ENCODE data around the gene TRPV2. TPM values are rescaled to one million over a fixed set of nuclear protein-coding genes. Genes with fewer than 3 reads are reported as not detected.

TRPV2 gene
- total and polyA plus RNA-seq, 4 donors, result 2.9 to 9.3 (median 4.6) TPM

- no peaks in the 10 kb centered on the region for H3K27me3 ChIP-seq (ENCODE audit: control insufficient read depth in 4 of 4, insufficient read depth in 4 of 4, low read length in 3 of 4)
- H3K4me3 ChIP-seq (ENCODE audit: low read depth in 1 of 3, low read length in 3 of 3), result no peak overlapping the region
- peak; percentile 27 for TF ChIP-seq FOXA2 (IDR thresholded peaks at IDR 0.05)
- no peak for TF ChIP-seq ZBTB33 (IDR thresholded peaks at IDR 0.05)
- peak overlapping the region; percentile 7 to 71 for H3K9ac ChIP-seq (ENCODE audit: low read depth in 1 of 2, low read length in 2 of 2)
- H3K4me1 ChIP-seq (ENCODE audit: control insufficient read depth in 4 of 4, insufficient read depth in 4 of 4, low read length in 3 of 4), result peaks cover 0 to 22% (median 13%) of the 10 kb centered on the region in 4 donors
- H3K9me3 ChIP-seq (ENCODE audit: control insufficient read depth in 4 of 4, low read length in 3 of 4), result no peaks in the 10 kb centered on the region
- 69% methylated on average over 17 of the region's 17 CpGs for WGBS
- peaks cover 0 to 13% (median 3%) of the 10 kb centered on the region in 4 donors for H3K36me3 ChIP-seq (ENCODE audit: control insufficient read depth in 4 of 4, insufficient read depth in 3 of 4, low read depth in 1 of 4, low read length in 3 of 4)
- DNase-seq (ENCODE audit: low spot score), result peak; percentile 57
- peak overlapping the region; percentile 87 to 90 for H3K27ac ChIP-seq (ENCODE audit: low read depth in 1 of 2, low read length in 2 of 2)
These were observed 36.6 kb upstream of the TRPV2 start for GRCh38 chr17:16378636-16379282.

- Histone ChIP-seq H3K36me3 (ENCODE audit: control insufficient read depth in 4 of 4, insufficient read depth in 3 of 4, low read depth in 1 of 4, low read length in 3 of 4) (peaks cover 0 to 13% (median 3%) of the 10 kb centered on the region in 4 donors), H3K27ac (ENCODE audit: low read depth in 1 of 2, low read length in 2 of 2) (peak overlapping the region; percentile 96 to 98), H3K4me1 (ENCODE audit: control insufficient read depth in 4 of 4, insufficient read depth in 4 of 4, low read length in 3 of 4) (peaks cover 0 to 25% (median 13%) of the 10 kb centered on the region in 4 donors), H3K9me3 (ENCODE audit: control insufficient read depth in 4 of 4, low read length in 3 of 4) (no peaks in the 10 kb centered on the region), H3K9ac (ENCODE audit: low read depth in 1 of 2, low read length in 2 of 2) (no peak overlapping the region), H3K4me3 (ENCODE audit: low read depth in 1 of 3, low read length in 3 of 3) (no peak overlapping the region), H3K27me3 (ENCODE audit: control insufficient read depth in 4 of 4, insufficient read depth in 4 of 4, low read length in 3 of 4) (no peaks in the 10 kb centered on the region)
- no peak for DNase-seq (ENCODE audit: low spot score)
- TF ChIP-seq HNF4G (IDR thresholded peaks at IDR 0.05) (no peak), SP1 (IDR thresholded peaks at IDR 0.05) (no peak), CTCF (IDR thresholded peaks at IDR 0.05; ENCODE audit: low read depth, low read length, missing input control) (no peak), NR2F2 (IDR thresholded peaks at IDR 0.05) (no peak), FOXA1 (IDR thresholded peaks at IDR 0.05) (no peak)
- TF ChIP-seq, protein P1, sequence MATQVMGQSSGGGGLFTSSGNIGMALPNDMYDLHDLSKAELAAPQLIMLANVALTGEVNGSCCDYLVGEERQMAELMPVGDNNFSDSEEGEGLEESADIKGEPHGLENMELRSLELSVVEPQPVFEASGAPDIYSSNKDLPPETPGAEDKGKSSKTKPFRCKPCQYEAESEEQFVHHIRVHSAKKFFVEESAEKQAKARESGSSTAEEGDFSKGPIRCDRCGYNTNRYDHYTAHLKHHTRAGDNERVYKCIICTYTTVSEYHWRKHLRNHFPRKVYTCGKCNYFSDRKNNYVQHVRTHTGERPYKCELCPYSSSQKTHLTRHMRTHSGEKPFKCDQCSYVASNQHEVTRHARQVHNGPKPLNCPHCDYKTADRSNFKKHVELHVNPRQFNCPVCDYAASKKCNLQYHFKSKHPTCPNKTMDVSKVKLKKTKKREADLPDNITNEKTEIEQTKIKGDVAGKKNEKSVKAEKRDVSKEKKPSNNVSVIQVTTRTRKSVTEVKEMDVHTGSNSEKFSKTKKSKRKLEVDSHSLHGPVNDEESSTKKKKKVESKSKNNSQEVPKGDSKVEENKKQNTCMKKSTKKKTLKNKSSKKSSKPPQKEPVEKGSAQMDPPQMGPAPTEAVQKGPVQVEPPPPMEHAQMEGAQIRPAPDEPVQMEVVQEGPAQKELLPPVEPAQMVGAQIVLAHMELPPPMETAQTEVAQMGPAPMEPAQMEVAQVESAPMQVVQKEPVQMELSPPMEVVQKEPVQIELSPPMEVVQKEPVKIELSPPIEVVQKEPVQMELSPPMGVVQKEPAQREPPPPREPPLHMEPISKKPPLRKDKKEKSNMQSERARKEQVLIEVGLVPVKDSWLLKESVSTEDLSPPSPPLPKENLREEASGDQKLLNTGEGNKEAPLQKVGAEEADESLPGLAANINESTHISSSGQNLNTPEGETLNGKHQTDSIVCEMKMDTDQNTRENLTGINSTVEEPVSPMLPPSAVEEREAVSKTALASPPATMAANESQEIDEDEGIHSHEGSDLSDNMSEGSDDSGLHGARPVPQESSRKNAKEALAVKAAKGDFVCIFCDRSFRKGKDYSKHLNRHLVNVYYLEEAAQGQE (IDR thresholded peaks at IDR 0.05), result no peak
- TF ChIP-seq, protein P2, sequence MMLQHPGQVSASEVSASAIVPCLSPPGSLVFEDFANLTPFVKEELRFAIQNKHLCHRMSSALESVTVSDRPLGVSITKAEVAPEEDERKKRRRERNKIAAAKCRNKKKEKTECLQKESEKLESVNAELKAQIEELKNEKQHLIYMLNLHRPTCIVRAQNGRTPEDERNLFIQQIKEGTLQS (IDR thresholded peaks at IDR 0.05), result no peak
- WGBS, result 82% methylated on average over 8 of the region's 8 CpGs
These were observed 35.7 kb upstream of the TRPV2 start for GRCh38 chr17:16379654-16380053.
